RCC 7860 (cell line): ENCODE results near the gene ZNF821.
"Not testable (repeated sequence)": the region's sequence is repeated elsewhere in the genome, so short reads cannot be mapped to it uniquely, and the experiment has no call there.

Experiments used
- DNase-seq: peaks from one replicate; pipeline ENCODE4 v3.0.0-alpha.2; 2015; ENCODE audit warnings: low spot score
- FAIRE-seq: peaks from 2 replicates; lab custom pipeline; 2012; peaks lifted over from hg19 to GRCh38; lab: Jason Lieb, UNC

The ZNF821 gene

DNA sequence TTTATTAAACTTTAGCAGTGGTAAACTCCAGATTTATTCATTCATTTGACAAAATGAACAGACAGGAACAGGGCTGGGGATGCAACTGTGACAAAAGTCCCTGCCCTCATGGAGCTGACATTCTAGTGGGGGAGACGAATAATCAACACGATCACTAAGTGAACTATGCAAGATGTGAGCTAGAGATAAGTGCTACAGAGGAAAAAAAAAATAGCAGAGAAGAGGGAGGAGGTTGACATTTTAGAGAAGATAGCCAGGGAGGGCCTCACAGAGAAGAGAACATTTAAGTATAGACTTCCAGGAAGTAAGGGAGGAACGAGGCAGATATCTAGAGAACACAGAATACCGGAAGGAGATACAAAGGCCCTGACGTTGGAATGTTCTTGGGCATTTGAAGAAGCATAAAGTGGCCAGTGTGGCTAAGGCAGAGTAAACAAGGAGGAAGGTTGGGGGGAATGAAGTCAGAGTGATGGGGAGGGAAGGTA, 57.4 kb downstream of the ZNF821 start:
- FAIRE-seq (no peak), DNase-seq (no peak)

DNA sequence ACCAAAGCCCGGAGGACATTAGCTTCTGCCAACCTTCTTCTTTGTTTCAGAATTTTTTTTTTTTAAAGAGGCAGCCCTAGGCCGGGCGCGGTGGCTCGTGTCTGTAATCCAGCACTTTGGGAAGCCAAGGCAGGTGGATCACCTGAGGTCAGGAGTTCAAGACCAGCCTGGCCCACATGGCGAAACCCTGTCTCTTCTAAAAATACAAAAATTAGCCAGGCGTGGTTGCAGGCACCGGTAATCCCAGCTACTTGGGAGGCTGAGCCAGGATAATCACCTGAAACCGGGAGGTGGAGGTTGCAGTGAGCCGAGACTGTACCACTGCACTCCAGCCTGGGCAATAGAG, 66.9 kb downstream of the ZNF821 start:
- not testable (repeated sequence) for DNase-seq, FAIRE-seq

DNA sequence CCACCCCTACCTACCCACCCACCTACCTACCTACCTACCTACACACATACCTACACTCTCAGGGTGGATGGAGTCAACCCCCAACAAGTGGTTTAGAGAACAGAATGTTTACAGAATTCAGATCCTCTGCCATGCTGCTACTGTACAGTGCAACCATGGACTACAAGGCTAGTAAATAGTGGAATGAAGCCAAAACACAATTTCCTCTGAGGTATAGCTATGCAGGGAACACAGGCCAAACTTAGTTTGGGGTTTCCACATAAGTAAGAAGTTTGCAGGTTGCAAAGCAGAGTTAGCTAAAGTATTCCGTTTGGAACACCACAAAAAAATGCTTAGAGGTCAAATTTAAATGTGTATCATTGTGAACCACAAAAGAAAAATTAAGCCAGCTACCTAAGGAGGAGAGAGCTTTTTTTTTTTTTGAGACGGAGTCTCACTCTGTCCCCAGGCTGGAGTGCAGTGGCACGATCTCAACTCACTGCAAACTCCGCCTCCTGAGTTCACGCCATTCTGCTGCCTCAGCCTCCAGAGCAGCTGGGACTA, 72.7 kb downstream of the ZNF821 start:
- no peak for FAIRE-seq
- no peak for DNase-seq

DNA sequence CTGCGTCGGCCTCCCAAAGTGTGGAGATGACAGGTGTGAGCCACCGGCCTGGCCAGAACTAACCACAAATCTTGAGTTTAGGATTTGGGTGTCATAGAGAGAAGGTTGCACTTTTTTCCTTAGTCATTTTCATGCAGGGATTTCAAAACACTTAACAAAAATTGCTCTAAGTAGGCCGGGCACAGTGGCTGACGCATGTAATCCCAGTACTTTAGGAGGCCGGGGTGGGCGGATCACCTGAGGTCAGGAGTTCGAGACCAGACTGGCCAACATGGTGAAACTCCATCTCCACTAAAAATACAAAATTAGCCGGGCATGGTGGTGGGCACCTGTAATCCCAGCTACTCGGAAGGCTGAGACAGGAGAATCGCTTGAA, 73.8 kb downstream of the ZNF821 start:
- DNase-seq, FAIRE-seq: not testable (repeated sequence)
